Astrocyte of the spinal cord (primary cell): ENCODE measurements around the gene AGO3.

Experiments used
- DNase-seq: peaks from one replicate; pipeline ENCODE4 v3.0.0; 2011; ENCODE audit warnings: low read depth, low spot score
- H3K4me3 ChIP-seq: 2 replicates; pipeline ENCODE4 v1.5.1; 2011; ENCODE audit warnings: low read depth, mild to moderate bottlenecking, low read length, moderate library complexity
- CTCF ChIP-seq: IDR thresholded peaks from 2 replicates; pipeline ENCODE4 v1.5.1; 2012; ENCODE audit warnings: low read depth, mild to moderate bottlenecking, low read length, inconsistent platforms
- in situ Hi-C: cut with HindIII; loops from 2 replicates; pipeline ENCODE4 v1.10.0; 2017; ENCODE audit warnings: low sequenced_read_pairs

Gene AGO3

GRCh38 chr1:35988237-35988636, 57.3 kb downstream of the AGO3 start:
- DNase-seq = no peak
- no peak for TF ChIP-seq CTCF
- in situ Hi-C loops = no loop called here
- H3K4me3 ChIP-seq = no peak overlapping the region

DNA sequence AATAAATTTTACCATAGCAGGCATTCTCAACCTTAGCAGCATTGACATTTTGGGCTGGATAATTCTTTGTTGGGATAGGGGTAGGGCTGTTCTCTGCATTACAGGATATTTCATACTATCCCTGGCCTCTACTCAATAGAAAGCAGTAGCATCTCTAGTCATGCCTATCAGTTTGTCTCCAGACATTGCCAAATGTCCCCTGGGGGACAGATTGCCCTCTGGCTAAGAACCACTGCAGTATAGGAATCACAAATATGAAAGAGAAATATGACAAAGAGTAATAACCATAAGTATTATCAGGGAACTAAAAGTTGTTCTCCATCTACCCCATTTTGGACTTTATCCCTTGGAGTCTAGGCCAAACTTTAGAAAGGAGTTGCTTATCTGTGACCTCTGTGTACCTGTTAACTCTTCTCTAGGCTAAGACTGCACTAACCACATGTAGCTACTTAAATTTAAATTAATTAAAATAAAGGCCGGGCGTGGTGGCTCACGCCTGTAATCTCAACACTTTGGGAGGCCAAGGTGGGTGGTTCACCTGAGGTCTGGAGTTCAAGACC, 76.1 kb downstream of the AGO3 start:
- in situ Hi-C loops = no loop called here

GRCh38 chr1:36007741-36008140, 76.8 kb downstream of the AGO3 start:
- no peak for TF ChIP-seq CTCF
- DNase-seq = no peak
- in situ Hi-C loops = no loop called here
- H3K4me3 ChIP-seq = no peak overlapping the region

More for the DNA sequence above, 76.1 kb downstream of the AGO3 start:
- no peak for TF ChIP-seq CTCF
- DNase-seq = no peak
- H3K4me3 ChIP-seq = no peak overlapping the region

GRCh38 chr1:36008546-36009197, 77.8 kb downstream of the AGO3 start:
- H3K4me3 ChIP-seq = no peak overlapping the region
- TF ChIP-seq CTCF = no peak
- DNase-seq = peak; percentile 70
- in situ Hi-C loops = no loop called here

DNA sequence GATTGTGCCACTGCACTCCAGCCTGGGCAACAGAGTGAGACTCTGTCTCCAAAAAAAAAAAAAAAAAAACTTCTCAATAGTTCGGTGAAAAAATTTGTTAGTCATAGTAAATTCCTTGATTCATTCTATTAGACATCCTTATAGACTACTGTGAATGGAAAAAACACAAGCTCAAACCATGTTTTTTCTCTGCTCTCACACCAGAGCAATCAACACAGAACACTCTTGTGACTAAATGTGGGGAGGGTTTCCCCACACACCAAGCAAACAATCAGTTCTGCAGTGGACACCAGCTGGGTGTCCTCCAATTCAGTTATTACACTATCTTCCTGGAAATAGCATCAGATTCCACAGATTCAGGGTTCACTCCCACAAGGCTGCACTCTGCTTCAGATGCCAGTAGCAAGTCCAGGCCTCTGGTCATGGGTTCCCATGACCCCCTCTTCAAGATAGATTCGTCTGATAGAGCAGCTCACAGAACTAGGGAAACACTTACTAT, 83.9 kb downstream of the AGO3 start:
- in situ Hi-C loops = no loop called here
- TF ChIP-seq CTCF = no peak
- no peak for DNase-seq
- no peak overlapping the region for H3K4me3 ChIP-seq

GRCh38 chr1:36016686-36017085, 85.8 kb downstream of the AGO3 start:
- DNase-seq = no peak
- in situ Hi-C loops = no loop called here
- no peak for TF ChIP-seq CTCF
- no peak overlapping the region for H3K4me3 ChIP-seq
